NT2/D1 (cell line): ENCODE results near the gene PLXNA4.

Experiments
- SUZ12 ChIP-seq: IDR thresholded peaks from 2 replicates; pipeline ENCODE4 v1.6.1; 2011; ENCODE audit not compliant: insufficient read length, insufficient read depth; ENCODE audit errors: extremely low read depth
- YY1 ChIP-seq: IDR thresholded peaks from 2 replicates; pipeline ENCODE4 v1.6.1; 2011; ENCODE audit not compliant: insufficient read length, insufficient read depth
- ZNF274 ChIP-seq: IDR thresholded peaks from 2 replicates; pipeline ENCODE4 v1.6.1; 2011; ENCODE audit warnings: mild to moderate bottlenecking, low read depth, low read length

- TF ChIP-seq YY1 = no peak
- no peak for TF ChIP-seq SUZ12
- no peak for TF ChIP-seq ZNF274
These were observed 25.5 kb upstream of the PLXNA4 start for GRCh38 chr7:132601783-132602182.
